HepG2 (cell line): ENCODE data around the gene MAN1B1. TPM values are rescaled to one million over a fixed set of nuclear protein-coding genes. Genes with fewer than 3 reads are reported as not detected.

Source experiments
- FLYWCH1 ChIP-seq: sonication (generic); formaldehyde crosslinking; IDR thresholded peaks from 2 replicates; pipeline ENCODE4 v1.8.1; 2023; ENCODE audit warnings: mild to moderate bottlenecking, missing genetic modification reagents
- HDAC1 ChIP-seq: sonication (generic); formaldehyde crosslinking; IDR thresholded peaks from 2 replicates; pipeline ENCODE4 v1.5.1; 2020; ENCODE audit warnings: mild to moderate bottlenecking, missing genetic modification reagents
- KDM1A ChIP-seq: IDR thresholded peaks from 2 replicates; pipeline ENCODE4 v1.6.1; 2016; ENCODE audit warnings: missing compliant biosample characterization
- NFE2 ChIP-seq: sonication (generic); formaldehyde crosslinking; IDR thresholded peaks from 2 replicates; pipeline ENCODE4 v1.4.0; 2020; ENCODE audit warnings: missing genetic modification reagents
- TBL1XR1 ChIP-seq: fragments of 150-350 bp; IDR thresholded peaks from 2 replicates; pipeline ENCODE4 v1.6.1; 2014; ENCODE audit warnings: borderline replicate concordance, low read length; ENCODE audit not compliant: partially characterized antibody
- polyA plus RNA-seq, 8 experiments: library from polyadenylated mRNA; depleted of rRNA in 3 of 8; stranded (reverse) in 7 of 8; unstranded in 1 of 8; fragments of >200 nt; fragmentation: Illumina TruSeq in 4 of 8; extraction: Trizol in 4 of 8; gene quantifications; 2 replicates each; pipeline versions ENCODE4 v1.2.1 to v1.2.3, GENCODE V29; 2011 to 2016; ENCODE audit warnings: low read depth in 4 of 8, missing spikeins in 1 of 8, mixed read lengths in 1 of 8; ENCODE audit not compliant: insufficient read depth in 1 of 8
- total RNA-seq, 5 experiments: library from RNA; depleted of rRNA; stranded (reverse); fragments of >200 nt; fragmentation: Illumina TruSeq; extraction: Trizol; gene quantifications; 2 replicates each; pipeline ENCODE4 v1.2.3, GENCODE V29; 2016; ENCODE audit warnings: low read depth in 1 of 5
- TF ChIP-seq, protein P1 (sequence below), 2 experiments: fragments of 450-650 bp in 1 of 2; sonication (generic) in 1 of 2; formaldehyde crosslinking in 1 of 2; IDR thresholded peaks; 2 replicates each; pipeline versions ENCODE4 v1.6.1 to v1.8.0; 2016 to 2022; ENCODE audit warnings: antibody characterized with exemption in 1 of 2, mild to moderate bottlenecking in 1 of 2, missing genetic modification reagents in 1 of 2

The MAN1B1 gene
- total and polyA plus RNA-seq, 2 of the 13 experiments (the other 11 are each of a cell fraction or from before 2014, with no cell fraction given): 48.9 to 59.5 TPM

DNA sequence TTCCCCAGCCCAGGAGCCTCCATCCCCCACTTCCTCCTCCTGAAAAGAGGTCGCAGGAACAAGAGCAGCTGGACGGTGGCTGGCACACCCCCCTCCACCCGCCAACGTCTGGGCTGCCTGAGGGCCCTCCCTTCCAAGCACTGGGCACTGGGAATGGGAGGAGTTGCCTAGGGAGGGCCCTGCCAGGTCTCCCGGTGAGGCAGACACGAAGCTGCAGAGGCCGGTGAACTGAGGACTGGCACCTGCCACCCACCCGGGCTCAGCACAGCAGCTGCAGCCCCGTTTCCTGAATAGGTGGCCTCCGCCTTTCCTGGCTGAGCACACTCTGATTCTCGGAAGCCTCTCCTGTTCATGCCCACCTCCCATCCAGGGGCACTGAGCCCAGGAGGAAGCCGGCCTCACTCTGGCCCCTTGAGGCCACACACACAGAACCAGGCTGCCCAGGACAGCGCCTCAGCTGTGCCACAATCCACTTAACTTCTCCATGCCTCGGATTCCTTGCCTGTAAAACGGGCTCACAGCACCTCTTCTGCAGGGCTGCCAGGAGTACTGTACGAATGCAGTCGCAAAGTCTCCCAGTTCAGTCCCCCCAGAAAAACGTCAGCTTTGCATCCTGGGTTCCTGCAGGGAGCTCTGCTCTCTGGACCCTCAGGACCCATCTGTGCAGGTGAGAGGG is 42.1 kb upstream of the MAN1B1 start (continued):
- TF ChIP-seq NFE2: no peak
- TF ChIP-seq, protein P1, sequence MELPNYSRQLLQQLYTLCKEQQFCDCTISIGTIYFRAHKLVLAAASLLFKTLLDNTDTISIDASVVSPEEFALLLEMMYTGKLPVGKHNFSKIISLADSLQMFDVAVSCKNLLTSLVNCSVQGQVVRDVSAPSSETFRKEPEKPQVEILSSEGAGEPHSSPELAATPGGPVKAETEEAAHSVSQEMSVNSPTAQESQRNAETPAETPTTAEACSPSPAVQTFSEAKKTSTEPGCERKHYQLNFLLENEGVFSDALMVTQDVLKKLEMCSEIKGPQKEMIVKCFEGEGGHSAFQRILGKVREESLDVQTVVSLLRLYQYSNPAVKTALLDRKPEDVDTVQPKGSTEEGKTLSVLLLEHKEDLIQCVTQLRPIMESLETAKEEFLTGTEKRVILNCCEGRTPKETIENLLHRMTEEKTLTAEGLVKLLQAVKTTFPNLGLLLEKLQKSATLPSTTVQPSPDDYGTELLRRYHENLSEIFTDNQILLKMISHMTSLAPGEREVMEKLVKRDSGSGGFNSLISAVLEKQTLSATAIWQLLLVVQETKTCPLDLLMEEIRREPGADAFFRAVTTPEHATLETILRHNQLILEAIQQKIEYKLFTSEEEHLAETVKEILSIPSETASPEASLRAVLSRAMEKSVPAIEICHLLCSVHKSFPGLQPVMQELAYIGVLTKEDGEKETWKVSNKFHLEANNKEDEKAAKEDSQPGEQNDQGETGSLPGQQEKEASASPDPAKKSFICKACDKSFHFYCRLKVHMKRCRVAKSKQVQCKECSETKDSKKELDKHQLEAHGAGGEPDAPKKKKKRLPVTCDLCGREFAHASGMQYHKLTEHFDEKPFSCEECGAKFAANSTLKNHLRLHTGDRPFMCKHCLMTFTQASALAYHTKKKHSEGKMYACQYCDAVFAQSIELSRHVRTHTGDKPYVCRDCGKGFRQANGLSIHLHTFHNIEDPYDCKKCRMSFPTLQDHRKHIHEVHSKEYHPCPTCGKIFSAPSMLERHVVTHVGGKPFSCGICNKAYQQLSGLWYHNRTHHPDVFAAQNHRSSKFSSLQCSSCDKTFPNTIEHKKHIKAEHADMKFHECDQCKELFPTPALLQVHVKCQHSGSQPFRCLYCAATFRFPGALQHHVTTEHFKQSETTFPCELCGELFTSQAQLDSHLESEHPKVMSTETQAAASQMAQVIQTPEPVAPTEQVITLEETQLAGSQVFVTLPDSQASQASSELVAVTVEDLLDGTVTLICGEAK (IDR thresholded peaks at IDR 0.05): no peak
- TF ChIP-seq, protein P1 (CRISPR knock-in tag; IDR thresholded peaks at IDR 0.05): 0 out of 2 replicates have a peak, but pooled peaks have one; percentile 24
- TF ChIP-seq FLYWCH1 (CRISPR knock-in tag): no peak
- no peak for TF ChIP-seq KDM1A (CRISPR knock-in tag)
- TF ChIP-seq HDAC1: no peak
- TF ChIP-seq TBL1XR1: no peak
